ENCODE measurements around the gene TNFSF10. TPM values are rescaled to one million over a fixed set of nuclear protein-coding genes. Genes with fewer than 3 reads are reported as not detected.
A peak's percentile ranks its signal among the peaks of the same experiment; 100 is the strongest.
"Not testable (repeated sequence)": the region's sequence is repeated elsewhere in the genome, so short reads cannot be mapped to it uniquely, and the experiment has no call there.

Gene TNFSF10
- total RNA-seq, result 7.2 and 7.4 TPM in 2 replicates

GRCh38 chr3:172522871-172523818, at the start of gene TNFSF10:
Gene TNFSF10, minus strand, starts transcription at chr3:172523430. Its CDS starts 46 bp downstream, at chr3:172523384.
- DNase-seq, result peak; percentile 46
- ChIA-PET CTCF (interaction anchor here (0.7 to 2.1 kb wide), 3 partner anchors 10 to 73 kb away, joined by 3 to 8 read pairs (median 4); no protein-coding TSS in a partner anchor), POLR2A (interaction anchor here (1.6 to 2.2 kb wide), 2 partner anchors 11 to 69 kb away, joined by 8 to 21 read pairs; no protein-coding TSS in a partner anchor)
- H3K27ac Mint-ChIP-seq, result peak within 1 kb of the TSS; percentile 93
- no peaks in the 10 kb centered on the region for H3K27me3 Mint-ChIP-seq
- TF ChIP-seq CTCF (IDR thresholded peaks at IDR 0.05), result no peak
- H3K36me3 Mint-ChIP-seq (ENCODE audit: low read depth), result peaks cover 3% of the 10 kb centered on the region
- H3K4me1 Mint-ChIP-seq, result peaks cover 51% of the 10 kb centered on the region
- H3K9me3 Mint-ChIP-seq, result no peaks in the 10 kb centered on the region
- ATAC-seq (ENCODE audit: low read depth), result peak; percentile 88
- peak within 1 kb of the TSS; percentile 94 for H3K4me3 Mint-ChIP-seq
- intact Hi-C loops (cut with micrococcal nuclease), result loop anchor here (1.0 to 2.0 kb wide), 6 partner anchors 11 to 227 kb away; partner anchors contain the start of gene ECT2

GRCh38 chr3:172569128-172570008, 46.1 kb upstream of the TNFSF10 start:
- no peak overlapping the region for H3K27ac Mint-ChIP-seq
- no peaks in the 10 kb centered on the region for H3K27me3 Mint-ChIP-seq
- peaks cover 2% of the 10 kb centered on the region for H3K9me3 Mint-ChIP-seq
- DNase-seq, result no peak
- TF ChIP-seq CTCF (IDR thresholded peaks at IDR 0.05), result no peak
- no peak overlapping the region for H3K4me3 Mint-ChIP-seq
- H3K4me1 Mint-ChIP-seq, result peaks cover 5% of the 10 kb centered on the region
- intact Hi-C loops (cut with micrococcal nuclease), result no loop called here
- ChIA-PET CTCF (interaction anchor here (1.2 kb wide), 1 partner anchor 108 kb away, joined by 3 read pairs; no protein-coding TSS in a partner anchor), POLR2A (no interaction called here)
- no peaks in the 10 kb centered on the region for H3K36me3 Mint-ChIP-seq (ENCODE audit: low read depth)
- no peak for ATAC-seq (ENCODE audit: low read depth)

GRCh38 chr3:172568701-172569100, 45.5 kb upstream of the TNFSF10 start:
- ChIA-PET CTCF (interaction anchor here (1.2 kb wide), 1 partner anchor 107 kb away, joined by 3 read pairs; no protein-coding TSS in a partner anchor), POLR2A (no interaction called here)
- H3K27ac Mint-ChIP-seq, result no peak overlapping the region
- peaks cover 5% of the 10 kb centered on the region for H3K4me1 Mint-ChIP-seq
- ATAC-seq (ENCODE audit: low read depth), result no peak
- no peak overlapping the region for H3K4me3 Mint-ChIP-seq
- no peak for DNase-seq
- no peaks in the 10 kb centered on the region for H3K36me3 Mint-ChIP-seq (ENCODE audit: low read depth)
- no peaks in the 10 kb centered on the region for H3K27me3 Mint-ChIP-seq
- no peak for TF ChIP-seq CTCF (IDR thresholded peaks at IDR 0.05)
- intact Hi-C loops (cut with micrococcal nuclease), result no loop called here
- peaks cover 2% of the 10 kb centered on the region for H3K9me3 Mint-ChIP-seq

GRCh38 chr3:172566785-172567184, 43.6 kb upstream of the TNFSF10 start:
- CTCF ChIA-PET, POLR2A ChIA-PET: not testable (repeated sequence)

GRCh38 chr3:172564499-172564898, 41.3 kb upstream of the TNFSF10 start:
- intact Hi-C loops (cut with micrococcal nuclease), result no loop called here
- H3K9me3 Mint-ChIP-seq, result no peaks in the 10 kb centered on the region
- TF ChIP-seq CTCF (IDR thresholded peaks at IDR 0.05), result no peak
- H3K27ac Mint-ChIP-seq, result no peak overlapping the region
- no peak for DNase-seq
- ChIA-PET CTCF (no interaction called here), POLR2A (no interaction called here)
- ATAC-seq (ENCODE audit: low read depth), result no peak
- H3K36me3 Mint-ChIP-seq (ENCODE audit: low read depth), result no peaks in the 10 kb centered on the region
- no peaks in the 10 kb centered on the region for H3K27me3 Mint-ChIP-seq
- H3K4me1 Mint-ChIP-seq, result peaks cover 17% of the 10 kb centered on the region
- no peak overlapping the region for H3K4me3 Mint-ChIP-seq

More at GRCh38 chr3:172566785-172567184, 43.6 kb upstream of the TNFSF10 start:
- H3K36me3 Mint-ChIP-seq (ENCODE audit: low read depth); intact Hi-C loops (cut with micrococcal nuclease); ATAC-seq (ENCODE audit: low read depth); H3K9me3 Mint-ChIP-seq; H3K27ac Mint-ChIP-seq; H3K27me3 Mint-ChIP-seq; H3K4me3 Mint-ChIP-seq; DNase-seq: not testable (repeated sequence)
- H3K4me1 Mint-ChIP-seq, result peaks cover 17% of the 10 kb centered on the region

All from activated B cell treated with CpG ODN at 0.5 μM for 24 hours (primary cell).